Central memory CD4-positive, alpha-beta T cell (primary cell): ENCODE measurements around the gene AKR1C2.
"Not testable (repeated sequence)": the region's sequence is repeated elsewhere in the genome, so short reads cannot be mapped to it uniquely, and the experiment has no call there.

ENCODE experiments used
- DNase-seq: peaks from one replicate; pipeline ENCODE4 v3.0.0; 2022

Gene AKR1C2

DNA sequence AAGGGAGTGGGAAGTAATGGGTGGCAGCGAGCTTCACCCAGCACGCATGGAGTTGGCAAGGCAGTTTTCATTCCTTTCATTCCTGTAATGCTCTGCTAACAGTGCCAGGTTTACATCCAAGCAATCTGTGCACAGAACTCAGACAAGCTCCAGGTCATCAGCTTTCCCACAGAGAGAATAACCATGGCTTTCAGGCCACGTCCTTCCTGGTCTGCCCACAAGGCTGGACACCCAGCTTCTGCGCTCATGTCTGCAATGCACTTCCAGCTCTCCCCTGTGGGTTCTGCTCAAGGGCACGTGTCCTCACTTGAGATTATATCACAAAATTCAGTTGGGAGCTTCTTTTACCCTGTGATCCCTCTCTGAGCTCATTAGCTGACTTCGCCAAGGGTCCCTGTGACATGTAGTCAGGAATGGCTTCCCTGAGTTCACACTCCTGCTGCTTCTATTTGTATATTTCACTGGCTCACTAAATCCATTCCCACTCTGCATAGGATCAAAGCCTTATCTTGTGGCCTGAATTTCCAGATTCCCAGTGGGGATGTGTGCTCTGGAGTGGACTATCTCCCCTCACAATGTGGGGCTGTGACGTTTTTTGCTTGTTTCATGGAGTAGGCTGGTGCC, 18.6 kb downstream of the AKR1C2 start:
- DNase-seq = no peak

DNA sequence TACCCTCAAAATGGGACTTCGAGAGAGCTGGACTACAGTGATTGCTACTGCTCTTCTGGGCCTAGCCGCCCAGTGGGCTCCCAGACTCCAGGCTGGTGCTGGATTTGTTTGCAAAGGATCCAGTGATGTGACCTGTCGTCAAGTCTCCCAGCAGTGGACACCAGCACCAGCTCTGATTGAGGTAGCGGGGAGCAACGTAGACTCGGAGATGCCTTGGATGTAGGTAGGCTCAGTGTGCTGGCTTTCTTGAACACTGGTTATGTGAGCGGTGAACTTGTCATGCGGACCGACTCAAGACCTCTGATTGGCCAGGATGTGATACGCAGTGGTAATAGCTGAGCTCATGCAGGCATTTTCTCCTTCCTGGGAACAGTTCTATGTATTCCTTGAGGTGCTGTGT, 19.4 kb downstream of the AKR1C2 start:
- no peak for DNase-seq

DNA sequence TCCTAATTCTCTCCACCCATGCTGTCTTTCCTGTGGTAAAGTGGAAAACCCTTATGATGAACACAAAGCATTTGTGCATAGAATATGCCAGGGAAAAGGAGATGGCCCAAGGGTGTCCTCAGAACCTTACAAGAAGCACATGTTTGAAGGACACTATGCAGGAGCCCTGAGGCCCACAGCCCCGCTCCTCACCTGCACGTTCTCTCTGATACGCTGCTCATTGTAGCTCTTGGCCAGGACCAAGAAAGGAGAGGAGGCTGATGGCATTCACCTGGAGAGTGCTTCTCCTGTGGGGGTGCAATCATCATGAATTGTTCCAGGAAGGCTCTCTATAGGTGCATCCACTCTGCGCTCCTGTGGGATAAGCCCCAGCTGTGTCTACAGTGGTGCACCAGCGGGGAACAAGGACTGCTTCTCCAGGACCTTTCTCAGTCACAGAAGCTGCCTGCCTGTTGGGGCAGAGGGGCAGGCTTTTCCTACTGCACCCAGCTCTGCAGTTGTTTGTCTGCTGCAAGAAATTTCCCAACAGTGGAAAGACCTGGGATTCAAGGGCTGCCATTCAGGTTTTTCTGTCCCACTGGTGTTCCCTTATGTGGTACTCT, 19.9 kb downstream of the AKR1C2 start:
- DNase-seq = no peak

DNA sequence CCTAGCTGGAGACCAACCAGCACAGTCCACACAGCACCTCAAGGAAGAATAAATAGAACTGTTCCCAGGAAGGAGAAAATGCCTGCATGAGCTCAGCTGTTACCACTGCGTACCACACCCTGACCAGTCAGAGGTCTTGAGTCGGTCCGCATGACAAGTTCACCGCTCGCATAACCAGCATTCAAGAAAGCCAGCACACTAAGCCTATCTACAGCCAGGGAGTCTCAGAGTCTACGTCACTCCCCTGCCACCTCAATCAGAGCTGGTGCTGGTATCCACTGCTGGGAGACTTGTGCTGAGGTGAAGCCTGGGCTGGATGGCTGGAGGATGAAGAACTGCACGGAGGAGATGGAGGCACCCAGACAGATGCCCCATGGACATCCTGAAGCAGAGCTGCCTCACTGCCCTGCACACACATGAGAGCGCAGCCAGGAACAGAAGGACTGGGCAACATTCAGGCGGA, 20.9 kb downstream of the AKR1C2 start:
- DNase-seq = no peak

DNA sequence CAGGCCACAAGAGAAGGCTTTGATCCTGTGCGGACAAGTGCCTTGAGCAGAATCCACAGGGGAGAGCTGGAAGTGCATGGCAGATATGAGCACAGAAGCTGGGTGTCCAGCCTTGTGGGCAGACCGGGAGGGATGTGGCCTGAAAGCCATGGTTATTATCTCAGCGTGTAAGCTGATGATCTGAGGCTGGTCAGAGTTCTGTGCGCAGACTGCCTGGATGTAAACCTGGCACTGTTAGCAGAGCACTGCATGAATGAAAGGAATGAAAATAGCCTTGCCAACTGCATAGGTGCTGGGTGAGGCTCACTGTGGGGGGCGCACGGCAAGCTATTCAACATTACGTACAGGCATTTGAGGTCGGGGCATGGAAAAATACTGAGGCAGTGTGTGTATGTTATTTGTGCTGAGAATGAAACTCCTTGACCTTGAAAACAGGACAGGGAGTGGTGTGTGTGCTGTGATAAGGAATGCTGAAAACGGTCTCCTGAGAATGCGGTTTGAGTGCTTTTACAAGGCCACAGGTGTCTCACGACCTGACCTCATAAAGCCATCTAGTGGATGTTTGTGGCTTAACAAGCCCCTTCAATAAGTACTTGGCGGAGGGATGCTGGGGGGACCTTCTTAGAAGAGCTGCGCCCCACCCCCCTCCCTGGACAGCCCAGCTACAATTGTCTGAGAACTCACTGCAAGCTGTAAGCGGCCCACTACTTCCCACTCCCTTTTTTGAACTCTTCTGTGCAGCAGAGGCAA, 21.8 kb downstream of the AKR1C2 start:
- no peak for DNase-seq

DNA sequence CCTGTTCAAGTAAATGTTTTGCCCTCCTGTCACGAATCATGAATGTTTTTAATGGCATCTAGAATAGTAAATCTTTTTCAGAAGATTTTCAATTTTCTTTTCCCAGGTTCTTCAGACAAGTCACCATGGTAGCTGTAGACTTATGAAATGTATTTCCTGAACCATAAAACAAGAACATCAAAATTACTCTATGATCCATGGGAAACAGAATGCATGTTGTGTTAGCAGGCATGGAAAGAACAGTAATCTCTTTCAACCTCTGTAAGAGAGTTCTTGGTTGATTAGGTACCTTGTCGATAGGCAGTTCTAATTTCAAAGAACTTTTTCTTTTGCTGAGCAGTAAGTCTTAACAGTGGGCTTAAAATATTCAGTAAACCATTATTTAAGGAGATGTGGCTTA, 22.9 kb downstream of the AKR1C2 start:
- no peak for DNase-seq

DNA sequence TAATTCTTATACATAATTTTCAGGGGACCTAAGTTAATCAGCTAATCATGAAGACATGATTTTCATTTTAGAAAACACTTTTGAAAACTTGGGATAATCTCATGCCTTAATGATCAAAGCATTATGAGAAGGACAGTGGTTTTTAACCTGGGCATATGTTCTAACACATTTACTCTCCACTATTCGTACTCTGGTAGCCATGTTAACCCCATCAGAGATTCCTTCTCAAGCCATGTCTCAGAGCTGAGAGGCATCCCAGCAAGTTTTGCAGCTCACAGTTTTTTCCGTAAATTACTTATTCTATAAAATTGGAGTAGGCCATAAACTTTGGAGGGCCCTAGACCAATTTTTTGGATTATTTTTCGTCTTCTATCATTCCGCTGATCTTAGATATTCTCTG, 24.8 kb downstream of the AKR1C2 start:
- DNase-seq = no peak

DNA sequence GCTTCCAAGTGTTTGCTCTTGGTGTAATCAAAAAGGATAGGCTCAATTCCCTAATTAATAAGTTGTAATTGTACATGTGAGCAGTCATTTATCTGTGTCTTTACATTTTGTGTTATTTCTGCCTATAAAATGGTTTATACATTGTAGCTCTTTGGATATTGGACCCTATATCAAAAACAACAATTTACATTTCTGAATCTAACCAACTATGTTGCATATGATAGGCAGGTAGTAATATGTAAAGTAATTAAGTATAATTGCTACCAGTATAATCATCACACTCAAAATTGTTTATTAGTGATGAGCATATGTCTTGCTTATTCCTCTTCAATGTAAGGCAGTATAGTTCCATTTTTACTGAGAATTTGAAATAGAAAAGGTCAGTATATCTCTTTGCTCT, 26.6 kb downstream of the AKR1C2 start:
- no peak for DNase-seq

DNA sequence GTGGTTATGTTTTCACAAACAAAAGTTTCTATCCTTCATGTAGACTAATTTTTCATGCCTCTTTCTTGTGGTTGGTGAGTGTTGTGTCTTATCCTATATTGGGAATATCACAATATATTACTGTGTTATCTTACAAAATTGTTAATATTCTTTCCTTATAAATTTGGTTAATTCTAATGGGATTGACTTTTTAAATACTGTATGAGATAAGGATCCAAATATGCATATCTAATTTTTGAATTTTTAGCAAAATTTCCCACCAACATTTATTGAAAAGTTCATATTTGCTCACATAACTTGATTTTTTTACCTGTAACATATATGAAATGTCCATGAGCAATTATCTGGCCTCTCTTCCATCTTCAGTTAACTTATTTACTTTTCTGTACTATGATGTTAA, 29.3 kb downstream of the AKR1C2 start:
- not testable (repeated sequence) for DNase-seq

DNA sequence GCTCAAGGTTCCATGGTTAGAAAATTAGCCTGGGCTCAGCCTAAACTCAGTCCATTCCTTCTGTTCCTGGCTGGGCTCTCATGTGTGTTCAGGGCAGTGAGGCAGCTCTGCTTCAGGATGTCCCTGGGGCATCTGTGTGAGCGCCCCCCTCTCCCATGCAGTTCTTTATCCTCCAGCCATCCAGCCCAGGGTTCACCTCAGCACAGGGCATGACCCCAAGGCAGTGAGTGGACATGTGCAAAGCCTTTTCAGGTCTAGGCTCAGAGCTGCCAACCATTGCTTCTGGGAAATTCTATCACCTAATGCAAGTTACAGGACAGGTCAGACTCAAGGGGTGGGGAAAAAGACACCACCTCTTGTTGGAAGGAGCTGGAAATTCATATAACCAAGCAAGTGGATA, 30.4 kb downstream of the AKR1C2 start:
- not testable (repeated sequence) for DNase-seq

DNA sequence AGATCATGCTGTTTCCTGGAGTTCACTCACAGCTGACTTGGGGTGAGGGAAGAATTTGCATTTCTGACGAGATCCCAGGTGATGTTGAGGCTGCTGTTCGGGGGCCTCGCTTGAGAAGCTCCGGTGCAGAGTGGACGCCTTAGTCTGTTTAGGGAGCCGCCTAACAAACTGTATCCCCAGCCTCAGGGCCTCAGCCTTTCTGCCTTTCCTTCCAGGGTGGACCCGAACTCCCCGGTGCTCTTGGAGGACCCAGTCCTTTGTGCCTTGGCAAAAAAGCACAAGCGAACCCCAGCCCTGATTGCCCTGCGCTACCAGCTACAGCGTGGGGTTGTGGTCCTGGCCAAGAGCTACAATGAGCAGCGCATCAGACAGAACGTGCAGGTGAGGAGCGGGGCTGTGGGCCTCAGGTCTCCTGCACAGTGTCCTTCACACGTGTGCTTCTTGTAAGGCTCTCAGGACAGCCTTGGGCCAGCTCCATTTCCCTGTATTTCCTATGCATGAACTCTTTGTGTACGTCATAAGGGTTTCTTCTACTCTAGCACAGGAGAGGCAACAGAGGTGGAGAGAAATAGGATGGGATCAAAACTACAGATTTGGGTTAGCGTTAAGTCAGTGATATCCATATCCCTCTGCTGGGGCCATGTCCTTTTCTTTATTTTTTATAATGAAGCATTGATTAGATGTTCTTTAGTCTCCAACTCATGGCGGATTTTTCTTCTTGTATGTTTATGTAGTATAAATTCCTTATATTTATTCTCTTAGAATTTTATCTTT, 31.1 kb downstream of the AKR1C2 start:
- not testable (repeated sequence) for DNase-seq

DNA sequence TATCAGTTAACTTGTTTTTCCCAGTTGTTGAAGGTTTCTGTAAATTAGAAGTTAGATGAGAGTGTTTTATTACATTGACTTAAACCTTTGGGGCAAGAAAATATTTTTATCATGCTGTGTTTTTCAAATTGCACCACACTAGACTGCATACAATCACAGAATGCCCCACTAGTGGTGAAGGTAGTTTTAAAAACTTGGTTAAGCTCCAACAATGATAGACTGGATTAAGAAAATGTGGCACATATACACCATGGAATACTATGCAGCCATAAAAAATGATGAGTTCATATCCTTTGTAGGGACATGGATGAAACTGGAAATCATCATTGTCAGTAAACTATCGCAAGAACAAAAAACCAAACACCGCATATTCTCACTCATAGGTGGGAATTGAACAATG, 33.3 kb downstream of the AKR1C2 start:
- not testable (repeated sequence) for DNase-seq

DNA sequence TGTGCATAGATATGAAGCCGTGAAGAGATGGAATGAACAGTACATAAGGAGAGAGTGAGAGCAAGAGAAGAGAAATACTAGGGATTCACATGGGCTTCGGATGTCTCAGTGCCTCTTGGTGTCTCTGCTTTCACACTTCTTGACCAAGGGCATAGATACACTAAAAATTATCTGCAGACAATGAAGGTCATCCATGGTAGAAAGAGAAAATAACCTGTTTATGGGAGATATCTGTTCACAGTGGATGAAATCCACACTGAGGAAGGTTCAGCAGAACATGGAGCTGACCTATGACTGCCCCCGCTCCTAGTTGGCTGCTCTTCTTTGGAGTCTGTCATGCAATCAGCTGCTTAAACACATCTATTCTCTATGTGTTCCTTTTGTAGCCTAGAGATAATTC, 34.4 kb downstream of the AKR1C2 start:
- not testable (repeated sequence) for DNase-seq

DNA sequence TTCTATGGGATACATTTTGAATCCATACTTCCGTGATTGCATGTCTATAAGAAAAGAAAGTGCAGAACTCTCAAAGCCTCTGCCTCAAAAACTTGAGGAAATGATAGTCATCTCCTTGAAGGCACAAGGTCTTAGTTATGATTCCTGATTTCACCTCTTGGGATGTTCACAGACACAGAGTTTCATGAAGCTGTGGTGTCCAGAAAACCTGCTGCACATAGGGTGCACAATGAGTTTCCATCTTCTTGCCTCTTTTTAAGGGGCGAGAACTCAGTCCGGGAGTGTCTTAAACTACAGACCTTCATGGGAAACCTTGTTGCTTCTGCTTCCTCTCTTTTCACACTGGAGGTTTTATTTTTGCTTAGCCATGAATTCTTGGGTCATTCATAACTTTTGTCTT, 36.5 kb downstream of the AKR1C2 start:
- not testable (repeated sequence) for DNase-seq

DNA sequence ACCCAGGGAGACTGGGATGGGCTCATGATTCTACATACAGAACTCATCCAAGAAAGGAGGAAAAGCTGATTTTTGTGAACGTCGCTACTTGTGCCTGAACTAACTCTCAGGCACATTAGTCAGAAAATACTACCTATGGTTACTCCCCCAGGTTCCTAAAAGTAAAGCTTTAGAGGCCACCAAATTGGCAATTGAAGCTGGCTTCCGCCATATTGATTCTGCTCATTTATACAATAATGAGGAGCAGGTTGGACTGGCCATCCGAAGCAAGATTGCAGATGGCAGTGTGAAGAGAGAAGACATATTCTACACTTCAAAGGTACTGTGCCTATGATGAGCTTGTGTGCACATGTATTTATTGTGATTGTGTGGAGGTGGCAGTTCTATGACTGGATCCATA, 37.9 kb downstream of the AKR1C2 start:
- DNase-seq = not testable (repeated sequence)

DNA sequence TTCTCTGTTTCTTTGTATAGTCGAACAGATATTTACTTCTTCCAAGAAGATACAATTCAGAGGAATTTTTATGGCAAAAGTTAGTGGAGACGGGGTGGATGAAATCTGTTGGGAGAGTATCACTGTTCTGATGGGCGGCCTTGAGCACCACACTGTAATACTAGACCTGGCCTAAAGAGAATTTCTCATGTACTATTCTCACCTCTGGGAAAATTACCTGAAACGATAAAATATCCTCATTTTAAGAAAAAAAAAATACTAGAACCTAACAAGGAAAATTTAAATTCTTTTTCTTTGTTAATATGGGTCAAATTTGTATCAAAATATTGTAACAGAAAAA, 39.9 kb downstream of the AKR1C2 start:
- DNase-seq = not testable (repeated sequence)

DNA sequence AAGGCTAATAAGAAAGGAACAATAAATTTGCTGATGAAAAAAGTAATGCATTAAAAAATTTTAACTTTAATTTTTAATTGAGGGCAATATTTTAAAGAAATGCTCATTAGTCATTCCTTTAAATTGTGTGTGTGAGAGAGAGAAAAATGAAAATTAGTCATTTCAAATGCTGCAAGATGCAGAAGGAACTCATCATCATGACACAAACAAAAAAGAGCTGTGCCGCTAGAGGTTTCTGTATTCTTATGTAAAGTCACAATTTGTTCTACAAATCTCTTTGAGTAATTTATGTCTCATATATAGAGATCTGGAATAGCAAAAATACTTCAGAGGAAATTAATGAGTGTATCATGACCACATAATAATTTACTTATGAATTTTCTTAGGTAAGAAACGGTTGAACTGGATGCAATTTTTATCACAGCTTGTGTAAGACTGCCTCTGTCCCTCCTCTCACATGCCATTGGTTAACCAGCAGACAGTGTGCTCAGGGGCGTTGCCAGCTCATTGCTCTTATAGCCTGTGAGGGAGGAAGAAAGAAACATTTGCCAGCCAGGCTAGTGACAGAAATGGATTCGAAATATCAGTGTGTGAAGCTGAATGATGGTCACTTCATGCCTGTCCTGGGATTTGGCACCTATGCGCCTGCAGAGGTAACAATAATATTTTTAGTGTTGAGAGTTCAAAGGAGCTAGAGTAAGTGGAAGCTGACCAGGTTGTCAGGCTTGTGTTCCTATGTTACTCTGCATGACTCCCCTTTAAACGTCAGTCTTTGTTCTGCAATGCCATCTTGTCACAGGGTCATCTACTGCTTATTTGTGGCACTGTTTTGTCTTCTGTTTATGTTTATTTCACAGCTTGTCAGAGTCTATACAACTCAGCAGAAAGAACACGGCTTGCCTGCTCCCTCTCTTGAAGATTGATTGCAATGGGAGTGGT, 40.5 kb downstream of the AKR1C2 start, which contains the start of gene AKR1C1:
AKR1C1 (plus strand) TSS at position 540 of the 939 bp plus-strand sequence; CDS start at position 570, 30 bp downstream.
- DNase-seq = not testable (repeated sequence)

DNA sequence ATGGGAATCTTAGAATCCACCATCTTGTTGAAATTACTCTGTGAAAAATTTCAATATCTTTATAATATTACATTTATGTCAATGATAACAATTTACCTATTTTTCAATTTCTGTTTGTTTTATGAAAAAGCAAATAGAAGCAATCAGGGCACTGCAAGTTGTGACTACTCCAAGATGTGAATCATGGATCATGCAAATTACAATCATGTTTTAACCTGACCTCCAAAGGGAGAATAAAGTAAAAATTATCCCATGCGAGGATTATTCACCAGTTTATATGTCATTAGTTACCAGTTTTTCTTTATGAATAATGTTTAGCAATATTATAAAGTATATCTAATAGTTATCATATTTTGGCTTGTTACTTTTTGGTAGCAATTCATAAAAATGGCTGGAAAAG, 41.3 kb downstream of the AKR1C2 start:
- DNase-seq = not testable (repeated sequence)

DNA sequence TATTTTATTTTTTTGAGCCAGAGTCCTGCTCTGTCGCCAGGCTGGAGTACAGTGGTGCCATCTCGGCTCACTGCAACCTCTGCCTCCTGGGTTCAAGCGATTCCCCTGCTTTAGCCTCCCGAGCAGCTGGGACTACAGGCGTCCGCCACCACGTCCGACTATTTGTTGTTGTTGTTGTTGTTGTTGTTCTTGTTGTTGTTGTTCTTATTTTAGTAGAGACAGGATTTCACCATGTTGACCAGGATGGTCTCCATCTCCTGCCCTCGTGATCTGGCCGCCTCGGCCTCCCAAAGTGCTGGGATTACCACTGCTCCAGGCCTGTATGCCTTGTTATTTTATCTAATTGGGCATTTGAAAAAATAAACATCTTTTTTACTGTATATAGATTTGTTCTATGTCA, 42.1 kb downstream of the AKR1C2 start:
- DNase-seq = not testable (repeated sequence)

DNA sequence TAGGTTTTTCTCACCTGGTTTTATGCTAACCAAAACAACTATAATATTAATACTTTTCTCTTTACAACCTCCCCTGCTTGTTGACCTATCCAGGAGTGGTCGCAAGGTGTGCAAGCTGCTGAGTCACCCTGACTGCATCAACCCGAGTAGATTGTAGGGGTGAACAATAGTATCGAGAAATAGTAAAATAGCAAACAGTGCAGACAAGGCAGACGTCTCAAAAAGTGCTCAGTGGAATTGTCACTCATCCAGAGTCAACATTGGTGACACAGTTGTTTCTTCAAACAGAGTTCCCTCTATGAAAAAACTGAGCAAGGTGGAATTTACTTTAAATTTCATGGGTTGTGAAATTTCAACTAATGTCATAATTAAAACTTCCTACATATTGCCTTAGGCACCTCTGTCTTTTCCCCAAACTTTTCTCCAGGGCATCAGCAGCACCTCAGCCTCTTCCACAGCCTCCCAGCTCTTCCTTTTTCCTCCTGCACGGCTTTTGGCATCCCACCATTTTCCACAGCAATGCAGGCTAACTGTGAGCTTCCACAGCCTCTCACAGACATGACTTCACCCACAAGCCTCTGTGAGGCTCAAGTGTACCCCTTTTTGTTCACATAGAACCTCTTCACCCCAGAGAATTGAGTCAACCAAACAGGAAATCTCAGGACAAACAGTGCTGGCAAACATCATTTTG, 46.6 kb downstream of the AKR1C2 start:
- not testable (repeated sequence) for DNase-seq

DNA sequence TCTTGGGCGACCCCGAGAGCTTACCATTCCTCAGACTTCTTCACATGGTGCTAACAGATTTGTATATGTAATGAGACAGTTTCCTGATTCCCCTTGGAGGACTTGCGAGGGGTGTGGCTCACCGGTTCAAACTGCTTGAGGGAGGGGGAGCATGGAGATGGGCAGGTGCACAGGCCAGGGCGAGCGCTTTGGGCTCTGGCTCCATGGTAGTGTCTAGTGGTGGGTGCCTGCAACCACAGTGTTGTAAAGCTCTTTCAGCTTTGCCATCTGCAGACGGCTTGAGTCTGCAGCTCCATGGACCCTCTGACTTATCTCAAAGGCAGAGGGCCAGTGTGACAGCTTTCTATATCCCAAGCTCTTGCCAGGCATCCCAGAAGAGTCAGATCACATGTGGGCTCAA, 47.6 kb downstream of the AKR1C2 start:
- not testable (repeated sequence) for DNase-seq
